IMR-90 (cell line): ENCODE measurements around the gene SUSD6. TPM values are rescaled to one million over a fixed set of nuclear protein-coding genes. Genes with fewer than 3 reads are reported as not detected.
A peak's percentile ranks its signal among the peaks of the same experiment; 100 is the strongest.

Experiments
- ATAC-seq: fragments of 200-7000 bp; cut with Tn5 transposase; 2 replicates; pipeline ENCODE4 v1.9.1; 2020; ENCODE audit warnings: low read depth, mild to moderate bottlenecking, moderate library complexity
- BruUV-seq: library from RNA; stranded (reverse); fragments of 400-500 nt; replicated peaks from 2 replicates; lab custom pipeline; 2021; lab: Mats Ljungman, UMichigan
- CTCF ChIA-PET: fragments of 300-600 bp; formaldehyde crosslinking; extraction: SDS; loops from one replicate; lab custom pipeline; 2021; ENCODE audit warnings: antibody characterized with exemption; lab: Yijun Ruan, JAX
- POLR2A ChIA-PET: fragments of 300-600 bp; sonication (Branson Sonifier 250); formaldehyde crosslinking; loops from one replicate; lab custom pipeline; 2022; ENCODE audit warnings: antibody characterized with exemption; ENCODE audit not compliant: unreplicated experiment; lab: Charles Lee
- DNase-seq: peaks from one replicate; pipeline ENCODE4 v3.0.0; 2013
- H2AFZ ChIP-seq: replicated peaks from 2 replicates; pipeline ENCODE3; 2013; ENCODE audit warnings: low read length, mild to moderate bottlenecking; ENCODE audit not compliant: poor library complexity
- H2AK5ac ChIP-seq: 2 replicates; pipeline ENCODE4 v1.6.1; 2013; ENCODE audit warnings: low read depth, low read length, inconsistent platforms
- H2AK9ac ChIP-seq: replicated peaks from 2 replicates; pipeline ENCODE3; 2013; ENCODE audit warnings: mild to moderate bottlenecking, low read depth, low read length, moderate library complexity; ENCODE audit not compliant: poor library complexity
- H2BK120ac ChIP-seq: 2 replicates; pipeline ENCODE4 v1.6.1; 2013; ENCODE audit warnings: low read depth, low read length, inconsistent platforms
- H2BK15ac ChIP-seq: 3 replicates; pipeline ENCODE4 v1.6.1; 2013; ENCODE audit warnings: low read depth, low read length, inconsistent platforms
- H2BK20ac ChIP-seq: 2 replicates; pipeline ENCODE4 v1.6.1; 2013; ENCODE audit warnings: low read depth, mild to moderate bottlenecking, inconsistent platforms, low read length, moderate library complexity
- H2BK5ac ChIP-seq: 2 replicates; pipeline ENCODE4 v1.6.1; 2013; ENCODE audit warnings: mild to moderate bottlenecking, low read depth, low read length, inconsistent platforms; ENCODE audit not compliant: poor library complexity, severe bottlenecking
- H3K14ac ChIP-seq: replicated peaks from 2 replicates; pipeline ENCODE4 v1.6.1; 2013; ENCODE audit warnings: low read depth, low read length, inconsistent platforms
- H3K18ac ChIP-seq: 2 replicates; pipeline ENCODE4 v1.6.1; 2013; ENCODE audit warnings: low read depth, low read length, control low read depth
- H3K23ac ChIP-seq: 2 replicates; pipeline ENCODE4 v1.6.1; 2013; ENCODE audit warnings: low read depth, low read length, inconsistent platforms
- H3K27ac ChIP-seq: 2 replicates; pipeline ENCODE4 v1.5.1; 2013; ENCODE audit warnings: mild to moderate bottlenecking, control low read depth, low read length; ENCODE audit not compliant: insufficient read depth
- H3K27me3 ChIP-seq: 2 replicates; pipeline ENCODE4 v1.6.1; 2013; ENCODE audit warnings: low read length; ENCODE audit not compliant: control insufficient read depth, insufficient read depth
- H3K36me3 ChIP-seq: 2 replicates; pipeline ENCODE4 v1.6.1; 2013; ENCODE audit warnings: low read length, mixed read lengths; ENCODE audit not compliant: control insufficient read depth, insufficient read depth
- H3K4ac ChIP-seq: 2 replicates; pipeline ENCODE4 v1.6.1; 2013; ENCODE audit warnings: low read depth, low read length, inconsistent platforms
- H3K4me1 ChIP-seq: 2 replicates; pipeline ENCODE4 v1.6.1; 2013; ENCODE audit warnings: low read length, mixed read lengths; ENCODE audit not compliant: control insufficient read depth, insufficient read depth
- H3K4me2 ChIP-seq: 2 replicates; pipeline ENCODE4 v1.6.1; 2013; ENCODE audit warnings: low read depth, mild to moderate bottlenecking, control low read depth, low read length, moderate library complexity
- H3K4me3 ChIP-seq: 2 replicates; pipeline ENCODE4 v1.5.1; 2013; ENCODE audit warnings: low read depth, mild to moderate bottlenecking, control low read depth, low read length, moderate library complexity; ENCODE audit not compliant: insufficient read depth
- H3K56ac ChIP-seq: 2 replicates; pipeline ENCODE4 v1.6.1; 2013; ENCODE audit warnings: low read length, inconsistent platforms; ENCODE audit not compliant: insufficient read depth; ENCODE audit errors: extremely low read depth
- H3K79me1 ChIP-seq, 2 experiments: 2 replicates each; pipeline ENCODE4 v1.6.1; 2013; ENCODE audit warnings: low read length in 2 of 2, inconsistent platforms in 1 of 2, low read depth in 1 of 2
- H3K9ac ChIP-seq: 2 replicates; pipeline ENCODE4 v1.6.1; 2013; ENCODE audit warnings: low read depth, low read length, control low read depth
- H3K9me1 ChIP-seq: 2 replicates; pipeline ENCODE4 v1.6.1; 2013; ENCODE audit warnings: low read length, inconsistent platforms; ENCODE audit not compliant: insufficient read depth
- H3K9me3 ChIP-seq: 2 replicates; pipeline ENCODE4 v1.6.1; 2013; ENCODE audit warnings: low read length; ENCODE audit not compliant: control insufficient read depth, insufficient read depth
- H4K20me1 ChIP-seq: 2 replicates; pipeline ENCODE4 v1.6.1; 2013; ENCODE audit warnings: low read length, inconsistent platforms; ENCODE audit not compliant: insufficient read depth
- H4K5ac ChIP-seq: 2 replicates; pipeline ENCODE4 v1.6.1; 2013; ENCODE audit warnings: mild to moderate bottlenecking, low read depth, low read length, control low read depth
- H4K8ac ChIP-seq, 2 experiments: 2 replicates each; pipeline ENCODE4 v1.6.1; 2013; ENCODE audit warnings: low read depth in 2 of 2, low read length in 2 of 2, control low read depth in 1 of 2, inconsistent platforms in 1 of 2
- H4K91ac ChIP-seq: 2 replicates; pipeline ENCODE4 v1.6.1; 2013; ENCODE audit warnings: low read depth, low read length, inconsistent platforms; ENCODE audit not compliant: insufficient read depth
- BHLHE40 ChIP-seq: fragments of 150-350 bp; IDR thresholded peaks from 2 replicates; pipeline ENCODE4 v1.6.1; 2016; ENCODE audit warnings: mild to moderate bottlenecking, low read depth, low read length
- CEBPB ChIP-seq: IDR thresholded peaks from 2 replicates; pipeline ENCODE4 v1.6.1; 2012; ENCODE audit warnings: low read depth, low read length, improper control_type of control experiment
- CHD1 ChIP-seq: IDR thresholded peaks from 2 replicates; pipeline ENCODE4 v1.6.1; 2012; ENCODE audit warnings: low read depth, low read length, improper control_type of control experiment
- MAZ ChIP-seq: IDR thresholded peaks from 2 replicates; pipeline ENCODE4 v1.6.1; 2012; ENCODE audit warnings: low read depth, mild to moderate bottlenecking, low read length, improper control_type of control experiment, moderate library complexity, borderline replicate concordance
- MXI1 ChIP-seq: IDR thresholded peaks from 2 replicates; pipeline ENCODE4 v1.6.1; 2012; ENCODE audit warnings: low read depth, mild to moderate bottlenecking, low read length, moderate library complexity, borderline replicate concordance
- POLR2A ChIP-seq: IDR thresholded peaks from 2 replicates; pipeline ENCODE4 v1.6.1; 2012; ENCODE audit warnings: mild to moderate bottlenecking, low read depth, low read length
- RFX5 ChIP-seq: IDR thresholded peaks from 2 replicates; pipeline ENCODE4 v1.8.0; 2012; ENCODE audit warnings: low read depth, mild to moderate bottlenecking, low read length, moderate library complexity
- SMC3 ChIP-seq: fragments of 150-350 bp; IDR thresholded peaks from 2 replicates; pipeline ENCODE4 v1.6.1; 2016; ENCODE audit warnings: low read depth, mild to moderate bottlenecking, antibody characterized with exemption, low read length, moderate library complexity
- WGBS, 2 experiments: methylation state at CpG; one replicate each; pipeline versions ENCODE4 v1.1.5 to v1.1.7; 2013; ENCODE audit warnings: missing lambda C conversion rate in 2 of 2; ENCODE audit not compliant: insufficient read length in 1 of 2; ENCODE audit errors: extremely low coverage in 2 of 2; 5-methylcytosine and 5-hydroxymethylcytosine counted together
- dilution Hi-C: fragments of 300-500 bp; cut with HindIII; formaldehyde crosslinking; loops from one replicate; pipeline ENCODE4 v1.14.3; 2018; ENCODE audit warnings: low sequenced_read_pairs; ENCODE audit not compliant: unreplicated experiment
- in situ Hi-C: fragments of 300-500 bp; cut with MboI; formaldehyde crosslinking; loops from 3 replicates; pipeline ENCODE4 v1.14.3; 2019; ENCODE audit warnings: low sequenced_read_pairs, inconsistent platforms, mixed read lengths
- intact Hi-C: fragments of 100-400 bp; cut with micrococcal nuclease; formaldehyde crosslinking; loops from 2 replicates; pipeline ENCODE4 v1.10.0; 2022
- polyA plus RNA-seq, 3 experiments: library from polyadenylated mRNA; depleted of rRNA; stranded (reverse); fragments of >200 nt; gene quantifications; 2 replicates each; pipeline ENCODE4 v1.2.3, GENCODE V29; 2012; ENCODE audit warnings: low replicate concordance in 1 of 3
- total RNA-seq: library from RNA; depleted of rRNA; stranded (reverse); fragments of >200 nt; gene quantifications from 2 replicates; pipeline ENCODE4 v1.2.3, GENCODE V29; 2012
- TF ChIP-seq, protein P1 (sequence below): fragments of 150-350 bp; IDR thresholded peaks from 2 replicates; pipeline ENCODE4 v1.6.1; 2017; ENCODE audit warnings: mild to moderate bottlenecking, antibody characterized with exemption, low read length, low read depth
- TF ChIP-seq, protein P2 (sequence below): conservative IDR thresholded peaks from 2 replicates; pipeline ENCODE4 v1.5.1; 2012; ENCODE audit warnings: mild to moderate bottlenecking, low read depth, low read length, improper control_type of control experiment

Gene SUSD6
- total and polyA plus RNA-seq, 2 of the 4 experiments (the other 2 are of a cell fraction), result 2.3 to 10.1 TPM

DNA sequence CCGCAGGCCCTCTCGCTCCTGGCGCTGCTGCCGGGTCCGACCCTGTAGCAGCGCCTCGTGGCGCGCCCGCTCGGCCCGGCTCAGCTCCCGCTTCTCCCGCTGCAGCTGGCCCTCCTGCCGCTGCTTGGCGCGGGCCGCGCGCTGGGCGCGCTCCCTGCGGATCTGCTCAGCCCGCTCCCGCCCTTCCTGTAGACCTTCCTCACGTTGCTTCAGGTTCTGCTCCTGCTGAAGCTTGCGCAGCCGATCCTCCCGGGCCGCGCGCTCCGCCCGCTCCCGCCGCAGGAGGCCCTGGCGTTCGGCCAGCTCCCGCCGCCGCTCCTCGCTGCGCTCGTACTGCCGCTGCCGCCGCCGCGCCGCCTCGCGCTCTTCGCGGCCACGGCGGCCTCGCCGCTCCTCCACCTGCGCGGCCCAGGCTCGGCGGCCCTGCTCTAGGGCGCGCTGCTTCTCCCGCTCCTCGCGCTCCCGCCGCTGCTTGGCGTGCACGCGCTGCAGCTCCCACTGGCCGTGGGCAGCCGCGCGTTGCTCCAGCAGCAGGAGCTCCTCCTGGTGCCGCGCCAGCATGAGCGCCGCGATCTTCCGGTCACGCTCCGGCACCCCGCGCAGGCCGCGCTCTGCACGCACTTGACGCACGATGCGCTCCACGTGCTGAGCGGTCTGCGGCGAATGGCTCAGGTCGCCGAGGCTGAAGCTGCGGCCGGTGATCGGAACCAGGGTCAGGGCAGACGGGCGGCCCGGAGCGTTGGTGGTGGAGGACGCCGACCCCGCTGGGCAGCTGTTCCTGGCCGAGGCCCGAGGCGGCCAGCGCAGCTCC is 39.2 kb upstream of the SUSD6 start:
- Histone ChIP-seq H3K4me2 (peak overlapping the region; percentile 88), H3K4me3 (peak overlapping the region; percentile 43), H3K9me1 (no peaks in the 10 kb centered on the region), H3K18ac (no peak overlapping the region), H2AK9ac (no peak overlapping the region), H3K9ac (no peak overlapping the region), H2BK5ac (no peak overlapping the region), H3K4me1 (peaks cover 3% of the 10 kb centered on the region; the same call in 1 of the 2 replicates), H3K27me3 (peaks cover 84% of the 10 kb centered on the region), H2AK5ac (no peak overlapping the region), H4K91ac (no peak overlapping the region), H2BK120ac (no peak overlapping the region), H3K56ac (no peak overlapping the region), H3K9me3 (peaks cover 1% of the 10 kb centered on the region; the same call in 1 of the 2 replicates), H4K20me1 (no peaks in the 10 kb centered on the region), H2AFZ (peak overlapping the region; percentile 69), H3K36me3 (no peaks in the 10 kb centered on the region), H2BK15ac (no peak overlapping the region), H4K5ac (no peak overlapping the region), H2BK20ac (no peak overlapping the region), H3K4ac (no peak overlapping the region), H3K79me1 (no peaks in the 10 kb centered on the region), H3K14ac (no peak overlapping the region), H4K8ac (no peak overlapping the region), H3K27ac (no peak overlapping the region), H3K23ac (no peak overlapping the region)
- dilution Hi-C loops (no loop called here), intact Hi-C loops (no loop called here), in situ Hi-C loops (no loop called here)
- ATAC-seq (peak; percentile 45), DNase-seq (peak; percentile 15)
- TF ChIP-seq SMC3 (no peak), BHLHE40 (no peak), RFX5 (no peak), MAZ (no peak), CHD1 (no peak), MXI1 (no peak), POLR2A (no peak), CEBPB (no peak)
- TF ChIP-seq, protein P1, sequence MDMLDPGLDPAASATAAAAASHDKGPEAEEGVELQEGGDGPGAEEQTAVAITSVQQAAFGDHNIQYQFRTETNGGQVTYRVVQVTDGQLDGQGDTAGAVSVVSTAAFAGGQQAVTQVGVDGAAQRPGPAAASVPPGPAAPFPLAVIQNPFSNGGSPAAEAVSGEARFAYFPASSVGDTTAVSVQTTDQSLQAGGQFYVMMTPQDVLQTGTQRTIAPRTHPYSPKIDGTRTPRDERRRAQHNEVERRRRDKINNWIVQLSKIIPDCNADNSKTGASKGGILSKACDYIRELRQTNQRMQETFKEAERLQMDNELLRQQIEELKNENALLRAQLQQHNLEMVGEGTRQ, result no peak
- TF ChIP-seq, protein P2, sequence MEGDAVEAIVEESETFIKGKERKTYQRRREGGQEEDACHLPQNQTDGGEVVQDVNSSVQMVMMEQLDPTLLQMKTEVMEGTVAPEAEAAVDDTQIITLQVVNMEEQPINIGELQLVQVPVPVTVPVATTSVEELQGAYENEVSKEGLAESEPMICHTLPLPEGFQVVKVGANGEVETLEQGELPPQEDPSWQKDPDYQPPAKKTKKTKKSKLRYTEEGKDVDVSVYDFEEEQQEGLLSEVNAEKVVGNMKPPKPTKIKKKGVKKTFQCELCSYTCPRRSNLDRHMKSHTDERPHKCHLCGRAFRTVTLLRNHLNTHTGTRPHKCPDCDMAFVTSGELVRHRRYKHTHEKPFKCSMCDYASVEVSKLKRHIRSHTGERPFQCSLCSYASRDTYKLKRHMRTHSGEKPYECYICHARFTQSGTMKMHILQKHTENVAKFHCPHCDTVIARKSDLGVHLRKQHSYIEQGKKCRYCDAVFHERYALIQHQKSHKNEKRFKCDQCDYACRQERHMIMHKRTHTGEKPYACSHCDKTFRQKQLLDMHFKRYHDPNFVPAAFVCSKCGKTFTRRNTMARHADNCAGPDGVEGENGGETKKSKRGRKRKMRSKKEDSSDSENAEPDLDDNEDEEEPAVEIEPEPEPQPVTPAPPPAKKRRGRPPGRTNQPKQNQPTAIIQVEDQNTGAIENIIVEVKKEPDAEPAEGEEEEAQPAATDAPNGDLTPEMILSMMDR, result no peak
- WGBS, 2 experiments, result 8% methylated on average over 59 of the region's 112 CpGs; no CpG with 5 or more reads in 1 of the 2 experiments
- no TSS peak for BruUV-seq
- ChIA-PET POLR2A (no interaction called here), CTCF (interaction anchor here (1.0 kb wide), 1 partner anchor 12 kb away, joined by 3 read pairs; no protein-coding TSS in a partner anchor)
